GM23248 (cell line): ENCODE measurements around the gene VWA8. TPM values are rescaled to one million over a fixed set of nuclear protein-coding genes. Genes with fewer than 3 reads are reported as not detected.

Experiments
- DNase-seq: peaks from one replicate; pipeline ENCODE4 v3.0.0-alpha.2; 2015
- H2AFZ ChIP-seq: fragments of 200-600 bp; sonication (generic); 2 replicates; pipeline ENCODE4 v1.6.1; 2016; ENCODE audit warnings: antibody characterized with exemption
- H3F3A ChIP-seq: fragments of 200-600 bp; sonication (generic); 2 replicates; pipeline ENCODE4 v1.6.1; 2016; ENCODE audit warnings: mild to moderate bottlenecking, antibody characterized with exemption, mixed run types; ENCODE audit not compliant: insufficient read depth
- H3K27ac ChIP-seq: fragments of 200-600 bp; sonication (generic); 2 replicates; pipeline ENCODE4 v1.5.1; 2016; ENCODE audit warnings: mild to moderate bottlenecking
- H3K27me3 ChIP-seq: fragments of 200-600 bp; sonication (generic); replicated peaks from 2 replicates; pipeline ENCODE4 v1.6.1; 2016; ENCODE audit warnings: mild to moderate bottlenecking; ENCODE audit not compliant: insufficient read depth
- H3K36me3 ChIP-seq: fragments of 200-600 bp; sonication (generic); 2 replicates; pipeline ENCODE4 v1.6.1; 2016; ENCODE audit warnings: low read depth, mild to moderate bottlenecking
- H3K4me1 ChIP-seq: fragments of 200-600 bp; sonication (generic); 2 replicates; pipeline ENCODE4 v1.6.1; 2016; ENCODE audit warnings: mild to moderate bottlenecking; ENCODE audit not compliant: insufficient read depth
- H3K4me2 ChIP-seq: fragments of 200-600 bp; sonication (generic); one replicate; pipeline ENCODE4 v1.6.1; 2016; ENCODE audit warnings: mild to moderate bottlenecking; ENCODE audit not compliant: unreplicated experiment
- H3K4me3 ChIP-seq: fragments of 200-600 bp; sonication (generic); 2 replicates; pipeline ENCODE4 v1.5.1; 2016; ENCODE audit warnings: mild to moderate bottlenecking
- H3K79me2 ChIP-seq: fragments of 200-600 bp; sonication (generic); 2 replicates; pipeline ENCODE4 v1.6.1; 2016; ENCODE audit warnings: mild to moderate bottlenecking; ENCODE audit not compliant: insufficient read depth
- H3K9ac ChIP-seq: fragments of 200-600 bp; sonication (generic); 2 replicates; pipeline ENCODE4 v1.6.1; 2016; ENCODE audit warnings: mild to moderate bottlenecking
- H3K9me2 ChIP-seq: fragments of 200-600 bp; sonication (generic); 2 replicates; pipeline ENCODE4 v1.6.1; 2016; ENCODE audit warnings: mixed run types, mild to moderate bottlenecking, moderate library complexity; ENCODE audit not compliant: insufficient read depth
- H3K9me3 ChIP-seq: fragments of 200-600 bp; sonication (generic); one replicate; pipeline ENCODE4 v1.6.1; 2017; ENCODE audit warnings: low read depth
- H4K20me1 ChIP-seq: fragments of 200-600 bp; sonication (generic); 2 replicates; pipeline ENCODE4 v1.6.0; 2016; ENCODE audit not compliant: insufficient read depth
- EZH2 ChIP-seq: fragments of 200-600 bp; sonication (generic); IDR thresholded peaks from 2 replicates; pipeline ENCODE4 v1.6.1; 2018; ENCODE audit warnings: antibody characterized with exemption, mild to moderate bottlenecking; ENCODE audit not compliant: insufficient read depth, poor library complexity, severe bottlenecking
- EZH2phosphoT487 ChIP-seq: fragments of 200-600 bp; sonication (generic); IDR thresholded peaks from 2 replicates; pipeline ENCODE4 v1.6.1; 2018; ENCODE audit warnings: antibody characterized with exemption, moderate library complexity, mild to moderate bottlenecking, low read depth; ENCODE audit not compliant: insufficient read depth
- WGBS, 2 experiments: methylation state at CpG; one replicate each; pipeline ENCODE4 v1.1.6; 2015 to 2017; ENCODE audit warnings: low lambda C conversion rate in 2 of 2, low coverage in 1 of 2; ENCODE audit errors: missing lambda C conversion rate in 2 of 2; 5-methylcytosine and 5-hydroxymethylcytosine counted together
- in situ Hi-C: fragments of 300-500 bp; cut with MboI; formaldehyde crosslinking; loops from 2 replicates; pipeline ENCODE4 v1.15.0; 2020
- polyA plus RNA-seq: library from polyadenylated mRNA; unstranded; fragments of >200 nt; fragmentation: Nextera tagmentation; extraction: Ambion mirVana; gene quantifications from 2 replicates; pipeline ENCODE4 v1.2.1, GENCODE V29; 2016
- total RNA-seq: library from RNA; depleted of rRNA; stranded (reverse); fragments of >200 nt; shearing (Covaris generic); gene quantifications from 2 replicates; pipeline ENCODE4 v1.2.3, GENCODE V29; 2014

VWA8 gene
- total and polyA plus RNA-seq, 2 experiments from 2014 or later = 3.9 to 10.1 TPM

- 87 to 90% methylated on average over 10 of the region's 10 CpGs for WGBS, 2 experiments
- Histone ChIP-seq H4K20me1 (no peaks in the 10 kb centered on the region), H3F3A (no peaks in the 10 kb centered on the region), H3K9ac (no peak overlapping the region), H3K9me2 (no peaks in the 10 kb centered on the region; the same call in 1 of the 2 replicates), H2AFZ (no peak overlapping the region), H3K4me2 (no peak overlapping the region), H3K36me3 (no peaks in the 10 kb centered on the region), H3K4me3 (no peak overlapping the region), H3K4me1 (no peaks in the 10 kb centered on the region), H3K79me2 (no peaks in the 10 kb centered on the region), H3K27me3 (no peaks in the 10 kb centered on the region), H3K27ac (no peak overlapping the region), H3K9me3 (no peaks in the 10 kb centered on the region)
- DNase-seq = no peak
- TF ChIP-seq EZH2phosphoT487 (no peak), EZH2 (no peak)
- in situ Hi-C loops = no loop called here
Measured at GRCh38 chr13:41554626-41555386, 406.1 kb downstream of the VWA8 start.

- in situ Hi-C loops = no loop called here
Measured at GRCh38 chr13:41554180-41554579, 406.7 kb downstream of the VWA8 start.

GRCh38 chr13:41552031-41552430 lies 408.9 kb downstream of the VWA8 start:
- WGBS, 2 experiments = 96 to 98% methylated on average over 2 of the region's 2 CpGs
- TF ChIP-seq EZH2phosphoT487 = no peak
- TF ChIP-seq EZH2 = no peak
- Histone ChIP-seq H3K36me3 (no peaks in the 10 kb centered on the region), H3K9me3 (no peaks in the 10 kb centered on the region), H3K27me3 (no peaks in the 10 kb centered on the region), H3K4me1 (peaks cover 20% of the 10 kb centered on the region), H3K4me3 (no peak overlapping the region), H3K27ac (no peak overlapping the region), H4K20me1 (no peaks in the 10 kb centered on the region), H3F3A (peaks cover 2% of the 10 kb centered on the region), H3K9me2 (no peaks in the 10 kb centered on the region; the same call in 1 of the 2 replicates), H3K9ac (no peak overlapping the region), H2AFZ (no peak overlapping the region), H3K4me2 (no peak overlapping the region), H3K79me2 (no peaks in the 10 kb centered on the region)
- in situ Hi-C loops = no loop called here
- DNase-seq = no peak

More at GRCh38 chr13:41554180-41554579, 406.7 kb downstream of the VWA8 start:
- WGBS, 2 experiments = 86 to 93% methylated on average over 2 of the region's 2 CpGs
- Histone ChIP-seq H4K20me1 (no peaks in the 10 kb centered on the region), H3K9me2 (no peaks in the 10 kb centered on the region; the same call in 1 of the 2 replicates), H3K4me3 (no peak overlapping the region), H3K4me2 (no peak overlapping the region), H3K36me3 (no peaks in the 10 kb centered on the region), H3F3A (no peaks in the 10 kb centered on the region), H3K27ac (no peak overlapping the region), H3K9ac (no peak overlapping the region), H3K27me3 (no peaks in the 10 kb centered on the region), H2AFZ (no peak overlapping the region), H3K4me1 (no peaks in the 10 kb centered on the region), H3K79me2 (no peaks in the 10 kb centered on the region), H3K9me3 (no peaks in the 10 kb centered on the region)
- TF ChIP-seq EZH2 = no peak
- no peak for TF ChIP-seq EZH2phosphoT487
- no peak for DNase-seq

GRCh38 chr13:41550276-41550675 lies 410.6 kb downstream of the VWA8 start:
- H4K20me1 ChIP-seq = no peaks in the 10 kb centered on the region
- H3K79me2 ChIP-seq = no peaks in the 10 kb centered on the region
- 87 to 97% methylated on average over 5 to 6 of the region's 8 CpGs for WGBS, 2 experiments
- H3F3A ChIP-seq = peaks cover 12% of the 10 kb centered on the region
- no peak overlapping the region for H2AFZ ChIP-seq
- H3K36me3 ChIP-seq = no peaks in the 10 kb centered on the region
- TF ChIP-seq EZH2 = no peak
- no peak for TF ChIP-seq EZH2phosphoT487
- peaks cover 35% of the 10 kb centered on the region for H3K4me1 ChIP-seq
- no peak for DNase-seq
- no peaks in the 10 kb centered on the region for H3K9me2 ChIP-seq
- no peaks in the 10 kb centered on the region for H3K27me3 ChIP-seq
- no peak overlapping the region for H3K27ac ChIP-seq
- in situ Hi-C loops = no loop called here
- H3K4me3 ChIP-seq = no peak overlapping the region
- no peak overlapping the region for H3K4me2 ChIP-seq
- no peak overlapping the region for H3K9ac ChIP-seq
- no peaks in the 10 kb centered on the region for H3K9me3 ChIP-seq
